HG03558 (cell line): ENCODE results near the gene PPIF.
"Not testable (repeated sequence)": the region's sequence is repeated elsewhere in the genome, so short reads cannot be mapped to it uniquely, and the experiment has no call there.

ENCODE experiments used
- ATAC-seq: cut with Tn5 transposase; IDR thresholded peaks from one replicate; pipeline ENCODE4 v1.9.1; 2021; ENCODE audit warnings: moderate number of reproducible peaks; ENCODE audit not compliant: unreplicated experiment; ENCODE audit errors: extremely low read depth

The PPIF gene

DNA sequence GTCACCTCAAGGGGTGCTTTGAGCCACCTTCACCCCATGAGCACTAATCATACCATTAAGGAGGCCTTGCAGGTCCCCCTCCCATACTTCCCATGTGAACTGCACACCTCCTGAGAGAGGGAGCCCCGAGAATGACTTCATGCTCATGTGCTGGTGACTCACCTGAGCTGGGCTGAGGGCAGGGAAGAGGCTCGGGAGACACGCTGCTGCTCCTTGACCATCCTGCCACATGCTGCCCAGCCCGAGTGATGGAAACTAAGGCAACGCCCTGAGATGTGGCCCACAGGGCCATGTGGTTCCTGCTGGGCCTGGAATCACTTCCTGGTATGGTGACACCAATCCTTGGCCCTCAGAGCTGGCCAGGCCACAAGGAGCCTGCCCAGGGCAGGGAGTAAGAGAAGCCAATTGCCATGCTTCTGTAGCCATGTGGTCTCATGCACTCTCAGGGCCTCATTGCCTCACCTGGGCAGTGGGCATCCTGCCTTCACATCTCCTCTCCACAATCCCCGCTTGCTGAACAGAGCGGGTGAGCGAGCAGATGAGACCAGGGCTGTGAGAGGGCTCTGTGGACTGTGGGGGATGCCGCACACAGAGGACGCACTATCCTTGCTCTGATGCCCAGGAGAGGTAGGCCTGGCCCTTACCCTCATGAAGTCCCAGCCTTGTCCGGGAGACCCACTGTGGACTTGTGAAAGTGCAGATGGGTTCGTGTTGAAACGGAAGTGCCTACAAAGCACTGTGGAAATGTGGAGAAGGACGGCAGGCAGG, 18.3 kb upstream of the PPIF start:
- no peak for ATAC-seq

DNA sequence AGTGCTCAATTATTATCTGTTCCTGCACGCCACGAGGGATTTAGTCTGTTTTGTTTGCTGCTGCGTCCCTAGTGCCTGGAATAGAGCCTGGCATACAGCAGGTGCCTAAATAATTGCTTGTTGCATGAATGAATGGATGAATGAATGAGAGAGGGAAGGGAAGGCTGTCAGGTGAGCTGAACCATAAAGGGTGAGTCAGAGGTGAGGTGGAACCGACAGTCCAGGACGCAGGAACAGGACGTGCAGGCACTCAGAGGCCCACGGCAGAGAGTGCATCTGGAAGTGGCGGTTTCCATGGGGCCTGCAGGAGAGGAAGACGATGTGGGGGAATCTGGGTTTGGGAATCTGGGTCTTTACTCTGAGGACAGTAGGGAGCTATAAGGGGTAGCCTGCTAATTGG, 17.7 kb upstream of the PPIF start:
- no peak for ATAC-seq

DNA sequence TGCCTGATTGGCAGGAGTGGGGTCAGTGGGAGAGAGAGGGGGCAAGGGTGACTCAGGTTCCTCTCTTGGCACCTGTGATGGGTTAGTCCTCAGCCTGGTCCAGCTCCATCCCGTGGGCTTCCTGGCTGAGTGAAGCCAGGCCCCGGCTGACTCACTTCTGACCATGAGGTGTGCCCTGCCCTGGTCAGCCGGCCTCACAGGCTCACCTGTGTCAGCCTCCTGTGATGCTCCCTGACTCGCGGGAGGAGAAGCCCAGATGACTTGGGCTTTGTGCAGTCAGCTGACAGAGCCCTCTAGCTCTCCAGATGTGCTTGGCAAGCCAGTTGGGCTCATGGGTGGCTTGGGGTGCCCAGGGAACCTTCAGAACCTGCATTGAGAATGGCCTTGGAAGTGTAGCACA, 16.0 kb upstream of the PPIF start:
- ATAC-seq: no peak

DNA sequence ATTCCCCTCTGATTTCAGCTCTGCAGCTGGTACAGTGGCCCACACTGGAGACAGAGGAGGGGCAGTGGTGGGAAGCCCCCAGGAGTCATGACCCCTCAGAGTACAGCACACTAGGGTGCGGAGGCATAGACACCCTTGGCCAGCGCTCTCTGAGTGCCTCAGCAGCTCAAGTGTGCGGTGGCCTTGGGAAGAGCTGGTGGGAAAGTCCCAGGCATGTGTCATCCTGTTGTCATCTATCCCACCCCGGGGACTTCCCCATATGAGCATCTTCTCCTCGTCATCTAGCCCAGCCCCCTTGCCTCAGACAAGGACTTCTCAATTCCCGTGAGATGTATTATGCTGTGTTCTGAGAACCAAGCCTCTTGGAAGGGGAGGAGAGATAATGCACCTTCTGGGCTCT, 15.6 kb upstream of the PPIF start:
- peak; percentile 63 for ATAC-seq

DNA sequence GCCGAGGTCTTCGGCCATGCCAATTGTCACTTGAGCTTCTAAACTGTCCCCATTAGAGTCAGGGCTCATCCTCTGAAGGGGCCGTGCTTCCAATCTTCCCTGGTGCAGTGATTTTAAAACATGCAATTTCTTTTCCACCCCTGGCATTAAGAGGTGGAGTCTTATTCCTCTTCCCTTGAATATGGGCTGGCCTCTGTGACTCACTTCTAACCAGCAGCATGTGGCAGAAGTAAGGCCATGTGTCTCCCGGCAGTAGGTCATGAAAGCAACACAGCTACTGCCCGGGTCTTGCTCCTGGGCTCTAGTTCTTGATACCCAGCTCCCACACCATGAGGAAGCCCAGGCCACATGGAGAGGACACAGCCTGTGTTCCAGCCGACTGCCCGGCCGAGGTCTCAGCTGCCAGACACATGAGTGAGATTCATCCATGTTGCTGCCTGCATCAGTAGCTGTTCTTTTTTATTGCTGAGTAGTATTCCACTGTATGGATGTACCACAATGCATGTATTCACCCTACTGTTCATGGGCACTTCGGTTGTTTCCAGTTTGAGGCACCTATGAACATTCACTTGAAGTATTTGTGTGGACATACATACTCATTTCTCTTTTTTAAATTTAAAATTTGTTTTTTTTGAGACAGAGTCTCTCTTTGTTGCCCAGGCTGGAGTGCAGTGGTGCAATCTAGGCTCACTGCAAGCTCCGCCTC, 14.5 kb upstream of the PPIF start:
- ATAC-seq: not testable (repeated sequence)

DNA sequence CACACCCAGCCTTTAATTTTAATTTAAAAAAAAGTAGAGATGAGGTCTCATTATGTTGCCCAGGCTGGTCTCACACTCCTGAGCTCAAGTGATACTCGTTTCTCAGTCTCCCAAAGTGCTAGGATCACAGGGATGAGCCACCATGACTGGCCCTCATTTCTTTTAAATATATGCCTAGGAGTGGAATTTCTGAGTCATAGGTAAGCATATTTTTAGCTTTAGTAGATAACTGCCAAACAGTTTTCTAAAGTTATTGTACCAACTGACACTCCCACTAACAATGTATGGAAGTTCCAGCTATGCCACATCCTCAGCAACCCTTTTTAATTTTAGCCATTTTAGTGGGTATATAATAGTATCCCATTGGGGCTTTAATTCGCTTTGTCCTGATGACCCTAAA, 13.8 kb upstream of the PPIF start:
- no peak for ATAC-seq

DNA sequence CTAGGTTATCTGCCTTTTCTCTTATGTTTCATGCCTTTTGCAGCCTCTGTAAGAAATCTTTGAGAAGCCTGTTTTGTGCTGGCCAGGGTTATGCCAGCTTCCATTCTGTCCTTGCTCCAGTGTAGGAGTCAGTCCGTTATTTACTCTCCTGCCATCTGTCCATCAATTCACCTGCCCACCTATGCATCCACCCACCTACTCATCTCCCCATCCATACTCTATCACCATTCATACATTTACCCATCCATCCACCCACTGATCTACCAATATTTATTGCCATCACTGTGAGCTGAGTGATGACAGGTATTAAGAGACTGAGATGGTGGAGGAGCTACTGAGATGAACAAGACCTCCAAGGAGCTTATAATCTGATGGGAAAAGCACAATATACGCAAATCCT, 12.7 kb upstream of the PPIF start:
- ATAC-seq: no peak

DNA sequence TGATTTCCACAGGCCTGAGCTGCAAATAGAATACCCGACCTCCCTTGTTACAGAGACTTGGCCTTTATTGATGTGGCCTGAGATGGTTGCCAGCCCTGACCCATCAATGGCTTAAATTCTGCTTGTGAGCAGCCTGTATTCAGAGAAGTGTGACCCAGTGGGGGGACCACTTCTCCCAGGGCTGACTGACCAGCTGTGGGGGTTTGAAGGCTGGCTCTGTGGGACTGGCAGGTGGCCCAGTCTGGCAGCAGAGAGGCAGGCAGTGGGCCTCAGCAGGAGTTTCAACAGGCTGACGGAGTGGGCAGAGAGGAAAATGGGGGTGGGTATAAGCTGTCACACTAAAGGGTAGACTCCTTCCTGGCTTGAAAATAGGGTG, 12.2 kb upstream of the PPIF start:
- no peak for ATAC-seq

DNA sequence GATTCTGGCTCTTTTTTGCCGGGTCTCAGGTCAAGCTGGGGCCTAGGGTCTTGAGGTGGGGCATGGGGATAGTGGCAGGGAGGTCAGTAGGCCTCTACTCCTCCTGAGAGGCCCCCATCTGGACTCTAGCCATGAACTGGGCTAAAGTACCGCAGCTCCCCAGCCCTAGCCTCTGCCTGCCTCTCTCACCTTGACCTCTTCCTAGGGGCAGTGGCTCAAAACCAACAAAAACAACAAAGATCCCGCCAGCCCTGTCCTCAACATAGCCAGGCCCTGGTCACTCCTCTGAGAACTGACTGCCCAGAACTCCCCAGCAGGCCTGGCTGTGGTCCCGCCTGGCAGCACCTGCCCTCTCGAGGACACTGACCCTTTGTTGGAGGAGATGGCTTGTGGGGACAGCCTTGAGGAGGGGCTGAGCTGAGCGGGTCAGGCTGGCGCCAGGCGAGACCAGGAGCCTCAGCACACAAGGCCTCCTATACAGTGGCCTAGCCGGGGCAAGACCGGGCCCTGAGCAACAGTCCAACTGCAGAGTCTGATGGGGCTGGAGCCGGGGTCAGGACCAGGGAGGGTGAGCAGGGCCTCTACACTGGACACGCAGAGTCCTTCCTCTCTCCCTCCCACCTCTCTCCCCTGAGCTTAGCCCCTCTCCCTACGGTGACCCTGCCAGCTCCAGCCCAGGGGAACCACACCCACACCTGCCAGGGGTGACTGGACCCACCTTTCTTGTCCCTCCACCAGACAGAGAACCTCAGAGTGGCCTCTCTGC, 11.6 kb upstream of the PPIF start:
- no peak for ATAC-seq

DNA sequence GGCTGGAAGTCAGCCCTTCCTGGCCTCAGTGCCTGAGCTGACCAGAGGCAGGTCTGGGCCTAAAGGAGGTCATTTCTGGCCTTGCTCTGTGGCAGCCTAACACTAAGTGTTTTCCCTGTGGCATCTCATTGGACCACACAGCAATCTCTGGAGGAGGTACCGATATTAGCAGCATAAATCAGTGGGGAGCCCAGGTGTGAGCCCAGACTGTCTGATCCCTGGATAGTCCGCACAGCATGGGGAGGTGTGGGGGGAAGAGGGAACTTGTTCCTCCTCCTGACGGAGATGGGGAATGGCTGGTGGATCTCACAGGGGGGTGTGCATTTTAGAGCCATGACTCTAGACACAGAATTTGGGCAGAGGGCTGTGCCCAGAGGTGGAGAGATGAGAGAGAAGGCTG, 11.0 kb upstream of the PPIF start:
- no peak for ATAC-seq

DNA sequence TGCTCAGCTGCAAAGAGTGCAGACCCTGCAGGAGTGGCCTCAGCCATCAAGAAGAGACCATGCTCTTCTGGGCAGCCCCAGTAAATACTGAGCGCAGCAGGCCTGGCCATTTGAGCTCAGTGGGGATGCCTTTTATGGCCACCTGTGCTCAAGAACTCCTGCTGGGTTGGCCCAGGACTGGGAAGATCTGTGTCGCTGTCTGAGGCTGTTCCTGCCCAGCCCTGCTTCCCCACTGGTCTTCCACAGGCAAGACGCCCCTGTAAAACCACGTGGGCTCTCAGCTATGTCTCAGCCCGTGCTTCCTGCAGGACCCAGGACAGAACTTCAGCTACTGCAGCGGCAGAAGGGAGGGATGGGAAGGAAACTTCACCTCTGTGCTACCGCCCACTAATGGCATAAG, 10.5 kb upstream of the PPIF start:
- ATAC-seq: no peak

DNA sequence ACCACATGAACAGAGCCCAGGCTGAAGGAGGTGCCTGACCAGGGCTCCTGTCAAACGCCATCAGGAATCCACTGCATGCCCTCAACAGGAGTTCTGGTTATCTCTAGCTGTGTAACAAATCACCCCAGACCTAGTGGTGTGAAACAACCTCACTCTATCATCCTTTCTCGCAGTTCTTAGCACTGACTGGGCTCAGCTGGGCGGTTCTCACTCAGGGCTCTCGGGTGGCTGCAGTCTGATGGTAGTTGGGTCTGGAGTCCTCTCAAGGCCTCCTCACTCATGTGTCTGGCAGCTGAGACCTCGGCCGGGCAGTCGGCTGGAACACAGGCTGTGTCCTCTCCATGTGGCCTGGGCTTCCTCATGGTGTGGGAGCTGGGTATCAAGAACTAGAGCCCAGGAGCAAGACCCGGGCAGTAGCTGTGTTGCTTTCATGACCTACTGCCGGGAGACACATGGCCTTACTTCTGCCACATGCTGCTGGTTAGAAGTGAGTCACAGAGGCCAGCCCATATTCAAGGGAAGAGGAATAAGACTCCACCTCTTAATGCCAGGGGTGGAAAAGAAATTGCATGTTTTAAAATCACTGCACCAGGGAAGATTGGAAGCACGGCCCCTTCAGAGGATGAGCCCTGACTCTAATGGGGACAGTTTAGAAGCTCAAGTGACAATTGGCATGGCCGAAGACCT, 9.3 kb upstream of the PPIF start:
- ATAC-seq: not testable (repeated sequence)

DNA sequence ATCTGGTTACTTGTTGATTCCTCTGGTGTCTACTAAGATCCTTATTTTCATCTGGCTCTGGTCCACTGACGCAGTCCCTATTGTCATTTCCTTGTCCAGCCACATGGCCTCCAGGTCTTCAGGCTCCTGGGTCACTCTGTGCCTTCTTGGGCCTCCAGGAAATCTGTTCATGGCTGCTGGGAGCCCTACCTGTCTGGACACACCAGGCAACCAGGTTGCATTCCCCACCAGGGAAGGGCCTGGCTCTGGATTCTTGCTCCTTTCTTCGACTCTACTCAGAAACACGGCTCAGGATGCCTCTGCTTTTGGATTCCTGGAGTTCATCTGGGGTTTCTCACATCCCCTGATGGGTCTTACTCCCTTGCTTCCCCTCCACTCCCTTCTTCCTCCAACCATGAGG, 8.0 kb upstream of the PPIF start:
- no peak for ATAC-seq

DNA sequence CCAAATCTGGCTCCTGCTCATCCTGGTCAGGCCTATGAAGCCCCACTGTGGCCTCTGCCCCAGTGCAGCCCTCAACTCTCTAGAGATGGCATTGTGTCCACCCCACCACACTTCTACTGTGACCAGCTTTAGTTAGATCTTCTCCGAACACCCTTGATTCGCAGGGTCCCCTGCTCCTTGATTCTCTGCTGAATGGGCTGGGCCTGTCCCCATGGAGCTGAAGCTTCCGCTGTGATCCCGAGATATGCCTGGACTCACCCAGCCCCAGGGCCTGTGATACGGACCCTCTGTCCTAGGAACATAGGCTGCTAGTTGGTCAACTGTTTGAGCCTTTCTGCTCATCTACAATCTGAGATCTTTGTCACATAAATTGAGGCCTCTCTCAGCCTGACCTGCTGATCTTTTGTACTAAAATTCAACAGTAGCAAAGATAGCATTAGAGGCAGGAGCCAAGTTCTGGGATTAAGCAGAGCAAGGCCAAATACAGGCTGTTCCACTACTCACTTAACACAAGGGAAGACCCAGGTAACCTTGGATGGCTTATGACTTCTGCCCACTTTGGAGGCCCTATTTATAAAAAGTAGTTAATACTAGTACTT, 6.5 kb upstream of the PPIF start:
- no peak for ATAC-seq

DNA sequence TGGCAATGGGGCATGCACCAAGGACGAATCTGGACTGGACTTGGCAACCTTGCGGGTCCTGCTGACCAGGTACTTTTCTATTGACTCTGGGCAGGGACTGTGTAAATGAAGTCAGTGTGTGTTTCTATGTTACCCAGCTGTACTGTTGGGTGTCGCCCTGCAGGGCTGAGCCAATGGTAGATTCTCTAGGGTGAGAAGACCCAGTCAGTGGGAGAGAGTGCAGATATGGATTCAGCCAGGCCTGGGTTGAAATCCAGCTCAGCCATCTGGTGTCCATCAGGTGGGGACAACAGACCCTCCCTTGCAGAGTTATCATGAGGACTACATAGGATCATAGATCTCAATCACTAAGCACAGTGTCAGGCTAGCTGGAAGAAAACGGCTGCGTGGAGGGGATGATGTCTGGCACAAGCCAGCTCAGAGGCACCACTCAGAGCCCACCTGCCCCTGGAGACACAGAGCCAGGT, 4.9 kb upstream of the PPIF start:
- no peak for ATAC-seq

DNA sequence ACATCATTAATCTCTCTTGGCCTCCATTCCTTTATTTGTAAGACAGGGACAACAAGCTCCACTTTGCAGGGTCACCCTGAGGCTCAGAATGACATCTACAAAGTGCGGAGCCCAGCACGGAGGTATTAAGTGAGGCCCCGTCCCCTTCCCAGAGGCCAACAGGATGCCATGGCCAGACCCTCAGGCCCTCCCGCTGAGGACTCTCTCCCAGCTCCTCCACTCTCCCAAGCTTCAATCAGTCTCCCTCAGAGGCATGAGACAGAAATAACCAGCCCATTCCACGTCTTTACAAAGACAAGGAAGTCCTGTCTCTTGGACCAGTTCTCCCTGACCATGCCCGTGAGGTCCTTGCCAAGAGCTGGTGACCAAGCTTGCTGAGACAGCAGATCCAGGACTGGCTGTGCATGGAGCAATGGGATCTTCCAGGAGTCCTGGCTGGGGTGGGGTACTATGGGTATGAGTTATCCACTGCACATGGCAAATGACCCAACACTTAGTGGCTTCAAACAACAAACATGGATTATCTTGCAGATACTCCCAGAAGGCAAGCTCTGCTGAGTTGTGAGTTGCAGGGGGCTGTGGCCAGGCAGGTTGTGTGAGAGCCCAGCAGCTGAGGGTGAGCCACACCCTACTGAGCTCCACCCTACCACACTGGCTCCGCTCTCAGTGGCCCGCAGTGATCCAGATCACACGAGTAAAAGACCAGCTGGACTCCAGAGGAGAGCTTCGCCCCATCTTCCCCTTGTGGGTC, 4.3 kb upstream of the PPIF start:
- no peak for ATAC-seq

DNA sequence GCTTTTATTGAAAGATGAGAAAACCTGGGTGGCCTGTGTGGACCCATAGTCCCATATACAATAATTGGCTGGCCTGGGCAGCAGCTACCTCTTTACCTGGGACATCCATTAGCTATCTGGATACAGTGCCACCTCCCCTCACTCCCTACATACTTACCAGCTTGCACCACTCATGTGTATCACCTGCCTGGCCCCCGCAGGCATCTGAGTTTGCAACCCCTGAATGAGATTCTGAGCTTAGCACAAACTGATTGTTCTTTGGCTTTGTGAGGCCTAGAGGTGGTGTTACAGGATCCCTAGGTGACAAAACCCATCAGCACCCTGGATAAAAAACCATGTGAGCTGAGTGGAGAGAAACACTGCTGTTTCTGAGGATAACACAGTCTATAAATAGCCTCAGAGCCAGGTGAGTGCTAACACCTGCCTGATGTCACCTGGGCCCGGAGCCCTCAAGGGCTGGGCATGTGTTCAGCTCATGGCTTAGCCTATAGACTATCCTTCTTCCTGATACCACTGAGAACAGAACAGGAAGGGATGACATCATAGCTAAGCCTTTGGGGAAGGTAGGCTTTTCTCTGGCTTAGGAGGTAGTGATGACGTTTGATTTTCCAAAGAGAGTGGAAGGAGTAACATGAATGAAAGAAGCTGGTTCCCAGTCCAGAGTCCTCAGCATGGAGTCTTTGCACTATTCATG, 2.6 kb upstream of the PPIF start:
- ATAC-seq: no peak

DNA sequence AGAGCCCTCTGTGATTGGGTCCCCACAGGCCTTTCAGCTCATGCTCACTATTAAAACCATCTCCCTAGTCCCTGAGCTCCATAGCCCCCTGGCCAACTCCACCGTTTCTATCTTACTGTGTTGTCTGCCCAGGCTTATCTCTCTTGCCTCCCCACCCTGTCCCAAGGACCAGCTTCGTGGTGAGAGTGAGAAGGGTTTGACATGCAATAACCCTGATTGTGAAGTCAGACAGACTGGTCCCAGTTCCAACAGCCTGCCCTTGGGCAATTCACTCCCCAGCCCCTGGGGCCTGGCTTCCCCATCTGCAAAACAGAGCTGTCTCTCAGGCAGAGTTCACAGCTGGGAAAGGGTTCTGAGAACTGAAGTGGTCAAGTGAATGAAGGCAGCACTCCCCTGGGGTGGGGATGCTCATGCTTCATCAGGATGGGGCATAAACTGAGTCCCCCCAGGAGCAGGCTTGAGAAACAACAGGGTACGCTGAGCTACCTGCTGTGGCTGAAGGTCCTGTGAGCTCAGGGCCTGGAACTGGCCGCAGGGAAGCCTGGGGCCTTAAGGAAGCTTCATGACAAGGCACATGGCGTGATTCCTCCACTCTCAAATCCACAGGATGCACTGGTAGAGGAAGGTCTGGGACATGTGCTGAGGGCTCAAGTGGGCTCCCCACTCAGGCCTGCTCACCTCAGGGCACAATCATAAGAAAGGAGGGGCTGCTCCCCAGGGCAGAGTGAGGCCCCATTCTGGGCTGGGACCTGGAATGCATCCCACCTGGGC, 1.8 kb upstream of the PPIF start:
- no peak for ATAC-seq
